ENCODE data around the gene SMARCA2. TPM values are rescaled to one million over a fixed set of nuclear protein-coding genes. Genes with fewer than 3 reads are reported as not detected.

Gene SMARCA2
- polyA plus RNA-seq, 1 donor from 2014 or later = 150 TPM

GRCh38 chr9:2180154-2180553 lies 165.0 kb downstream of the SMARCA2 start:
- Histone ChIP-seq H3K9ac (ENCODE audit: low read length) (peak overlapping the region; percentile 60), H3K79me2 (replicated peaks; ENCODE audit: insufficient read depth, low read length) (no peaks in the 10 kb centered on the region), H3K9me3 (ENCODE audit: low read length) (no peaks in the 10 kb centered on the region), H3K36me3 (ENCODE audit: insufficient read depth, low read length) (no peaks in the 10 kb centered on the region), H3K27ac (ENCODE audit: low read length) (peak overlapping the region; percentile 92), H2AFZ (ENCODE audit: low read depth, low read length) (no peak overlapping the region), H3K9me2 (ENCODE audit: insufficient read depth, low read length) (no peaks in the 10 kb centered on the region), H3K27me3 (ENCODE audit: insufficient read depth, low read depth, low read length) (no peaks in the 10 kb centered on the region), H3K4me2 (ENCODE audit: low read length) (peak overlapping the region; percentile 52), H3F3A (ENCODE audit: insufficient read depth, low read length, poor library complexity, severe bottlenecking) (no peaks in the 10 kb centered on the region), H3K4me3 (ENCODE audit: low read length) (peak overlapping the region; percentile 54), H4K20me1 (ENCODE audit: insufficient read depth) (no peaks in the 10 kb centered on the region)
- TF ChIP-seq RAD21 (conservative IDR thresholded peaks at IDR 0.05) = no peak
- no peak for TF ChIP-seq MXI1 (conservative IDR thresholded peaks at IDR 0.05; ENCODE audit: poor library complexity, severe bottlenecking)
- peak; percentile 38 for TF ChIP-seq POLR2AphosphoS5 (IDR thresholded peaks at IDR 0.05)
- TF ChIP-seq CTCF (IDR thresholded peaks at IDR 0.05; ENCODE audit: poor library complexity, severe bottlenecking) = no peak
- TF ChIP-seq EP300 (conservative IDR thresholded peaks at IDR 0.05; ENCODE audit: poor library complexity, severe bottlenecking) = peak; percentile 54
- TF ChIP-seq REST (IDR thresholded peaks at IDR 0.05; ENCODE audit: borderline replicate concordance) = peak; percentile 42

- H3K27ac ChIP-seq (ENCODE audit: low read length) = peak overlapping the region; percentile 92
- H3K36me3 ChIP-seq (ENCODE audit: insufficient read depth, low read length) = no peaks in the 10 kb centered on the region
- no peaks in the 10 kb centered on the region for H3K79me2 ChIP-seq (replicated peaks; ENCODE audit: insufficient read depth, low read length)
- no peaks in the 10 kb centered on the region for H3F3A ChIP-seq (ENCODE audit: insufficient read depth, low read length, poor library complexity, severe bottlenecking)
- peak overlapping the region; percentile 54 for H3K4me3 ChIP-seq (ENCODE audit: low read length)
- peak overlapping the region; percentile 52 for H3K4me2 ChIP-seq (ENCODE audit: low read length)
- H3K9me3 ChIP-seq (ENCODE audit: low read length) = no peaks in the 10 kb centered on the region
- H3K9me2 ChIP-seq (ENCODE audit: insufficient read depth, low read length) = no peaks in the 10 kb centered on the region
- TF ChIP-seq RAD21 (conservative IDR thresholded peaks at IDR 0.05) (no peak), MXI1 (conservative IDR thresholded peaks at IDR 0.05; ENCODE audit: poor library complexity, severe bottlenecking) (no peak), REST (IDR thresholded peaks at IDR 0.05; ENCODE audit: borderline replicate concordance) (no peak), TAF1 (IDR thresholded peaks at IDR 0.05; ENCODE audit: low read depth) (no peak), EP300 (conservative IDR thresholded peaks at IDR 0.05; ENCODE audit: poor library complexity, severe bottlenecking) (no peak), EZH2 (IDR thresholded peaks at IDR 0.05; ENCODE audit: borderline replicate concordance, insufficient read depth, low read length, poor library complexity, severe bottlenecking) (no peak), POLR2AphosphoS5 (IDR thresholded peaks at IDR 0.05) (no peak)
- peak overlapping the region; percentile 60 for H3K9ac ChIP-seq (ENCODE audit: low read length)
- no peaks in the 10 kb centered on the region for H3K27me3 ChIP-seq (ENCODE audit: insufficient read depth, low read depth, low read length)
- no peak overlapping the region for H2AFZ ChIP-seq (ENCODE audit: low read depth, low read length)
- H4K20me1 ChIP-seq (ENCODE audit: insufficient read depth) = no peaks in the 10 kb centered on the region
Measured at GRCh38 chr9:2180704-2181103, 165.6 kb downstream of the SMARCA2 start.
